PC-3 (cell line): ENCODE data around the gene LAMA3.

Experiments
- CTCF ChIP-seq: fragments of 300-600 bp; sonication (generic); conservative IDR thresholded peaks from 2 replicates; pipeline ENCODE4 v1.5.1; 2017; ENCODE audit warnings: antibody characterized with exemption, low read depth, mild to moderate bottlenecking, low read length
- EZH2phosphoT487 ChIP-seq: fragments of 300-600 bp; sonication (generic); IDR thresholded peaks from 2 replicates; pipeline ENCODE4 v1.6.1; 2018; ENCODE audit warnings: mild to moderate bottlenecking, antibody characterized with exemption, low read length, borderline replicate concordance

- TF ChIP-seq CTCF (no peak), EZH2phosphoT487 (no peak)
Observed at GRCh38 chr18:23977103-23977502, 287.9 kb downstream of the LAMA3 start.
